ENCODE results near the gene MRPS21.
"Not testable (repeated sequence)": the region's sequence is repeated elsewhere in the genome, so short reads cannot be mapped to it uniquely, and the experiment has no call there.

Gene MRPS21

GRCh38 chr1:150281758-150282557 is 11.7 kb upstream of the MRPS21 start, which contains the start of gene CIART:
TSS of gene CIART (plus strand) at chr1:150282554. CDS start at chr1:150283268, 714 bp downstream.
- peak; percentile 75 to 84 for DNase-seq

GRCh38 chr1:150282558-150282958 is 11.1 kb upstream of the MRPS21 start:
- no peak for DNase-seq

- no peak for DNase-seq
These were observed 10.4 kb upstream of the MRPS21 start for GRCh38 chr1:150283260-150283659.

DNA sequence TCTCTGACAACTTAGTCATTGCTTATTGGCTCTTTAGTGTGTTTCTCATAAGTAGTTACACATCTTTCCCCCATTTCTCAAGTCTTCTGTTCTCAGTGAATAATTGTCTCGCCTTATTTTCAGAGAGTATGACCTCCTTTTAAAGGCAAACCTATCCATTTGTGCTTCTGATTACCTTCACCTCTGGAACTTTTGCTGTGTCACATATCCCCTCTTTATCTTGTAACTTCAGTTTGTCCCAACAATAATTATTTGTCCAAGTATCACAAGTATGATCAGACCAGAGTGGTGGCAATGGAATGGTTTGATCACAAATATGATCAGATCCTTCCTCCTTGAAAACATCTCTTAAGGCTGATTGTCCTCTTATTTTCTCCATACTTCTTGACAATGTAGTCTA is 5.3 kb upstream of the MRPS21 start:
- no peak for DNase-seq

DNA sequence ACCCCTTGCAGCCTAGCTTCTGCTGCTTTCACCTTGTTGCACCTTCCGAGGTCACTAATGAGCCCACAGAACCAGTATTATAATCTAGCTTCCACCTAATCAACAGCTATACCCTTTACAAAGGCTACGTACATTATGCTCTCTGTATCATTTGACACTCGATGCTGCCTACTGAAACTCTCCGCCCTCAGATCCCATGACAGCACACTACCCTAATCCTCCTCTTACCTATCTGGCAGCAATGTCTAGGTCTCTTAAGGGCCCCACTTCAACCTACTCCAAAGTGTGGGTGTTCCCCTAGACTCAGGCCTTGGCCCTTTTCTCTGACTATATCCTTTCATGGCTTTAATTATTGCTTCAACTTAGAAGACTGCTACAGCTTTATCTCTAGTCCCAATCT is 4.8 kb upstream of the MRPS21 start:
- no peak for DNase-seq

- DNase-seq: no peak
These were observed 1.8 kb downstream of the MRPS21 start for GRCh38 chr1:150295476-150295875.

DNA sequence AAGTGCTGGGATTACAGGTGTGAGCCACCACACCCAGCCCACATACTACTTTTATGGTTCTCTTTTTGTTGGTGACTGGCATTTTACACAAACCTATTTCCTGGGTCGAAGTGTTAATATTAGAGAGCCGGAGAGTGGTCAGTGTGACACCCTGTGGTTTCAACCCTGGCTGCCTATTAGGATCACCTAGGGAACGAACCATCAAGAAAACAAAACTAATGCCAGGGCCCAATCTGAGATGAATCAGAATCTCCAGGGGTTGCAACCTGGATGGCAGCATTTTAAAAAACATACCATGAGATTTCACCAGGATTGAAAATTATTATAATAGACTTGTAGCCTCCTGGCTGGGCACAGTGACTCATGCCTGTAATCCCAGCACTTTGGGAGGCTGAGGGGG is 6.1 kb downstream of the MRPS21 start:
- DNase-seq: no peak

GRCh38 chr1:150302338-150302737 is 8.7 kb downstream of the MRPS21 start:
- DNase-seq: no peak

GRCh38 chr1:150302902-150303301 is 9.2 kb downstream of the MRPS21 start:
- no peak for DNase-seq

GRCh38 chr1:150308585-150308984 is 14.9 kb downstream of the MRPS21 start:
- DNase-seq: not testable (repeated sequence)

GRCh38 chr1:150309758-150310508 is 16.3 kb downstream of the MRPS21 start:
- DNase-seq: no peak

DNA sequence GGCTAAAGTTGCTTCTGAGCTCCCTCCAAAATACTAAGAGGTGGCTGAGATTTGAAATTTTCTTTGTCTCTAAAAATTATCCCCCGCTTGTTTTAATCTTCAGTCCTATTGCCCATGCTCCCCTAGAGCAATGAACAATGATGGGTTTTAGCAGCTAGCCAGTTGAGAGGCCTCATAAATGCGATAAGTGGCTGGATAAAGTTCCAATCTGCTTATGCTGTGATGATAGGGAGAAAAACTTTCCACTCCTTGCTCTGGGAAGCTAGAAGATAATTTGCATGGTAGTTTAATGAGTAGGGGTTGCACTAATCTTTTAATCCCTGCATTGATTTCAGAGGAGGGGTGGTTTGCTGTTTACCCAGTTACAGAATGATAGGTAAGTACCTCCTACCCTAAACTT is 18.1 kb downstream of the MRPS21 start:
- no peak for DNase-seq

DNA sequence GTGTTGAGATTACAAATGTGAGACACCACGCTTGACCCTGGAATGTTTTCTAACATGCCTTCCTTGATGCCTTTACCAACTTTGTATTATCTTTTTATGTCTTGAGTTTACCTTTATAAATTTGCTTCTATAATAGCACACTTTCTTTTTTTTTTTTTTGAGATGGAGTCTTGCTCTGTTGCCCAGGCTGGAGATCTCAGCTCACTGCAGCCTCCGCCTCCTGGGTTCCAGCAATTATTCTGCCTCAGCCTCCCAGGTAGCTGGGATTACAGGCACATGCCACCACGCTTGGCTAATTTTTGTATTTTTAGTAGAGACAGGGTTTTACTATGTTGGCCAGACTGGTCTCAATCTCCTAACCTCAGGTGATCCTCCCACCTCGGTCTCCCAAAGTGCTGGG is 21.0 kb downstream of the MRPS21 start:
- DNase-seq: not testable (repeated sequence)

DNA sequence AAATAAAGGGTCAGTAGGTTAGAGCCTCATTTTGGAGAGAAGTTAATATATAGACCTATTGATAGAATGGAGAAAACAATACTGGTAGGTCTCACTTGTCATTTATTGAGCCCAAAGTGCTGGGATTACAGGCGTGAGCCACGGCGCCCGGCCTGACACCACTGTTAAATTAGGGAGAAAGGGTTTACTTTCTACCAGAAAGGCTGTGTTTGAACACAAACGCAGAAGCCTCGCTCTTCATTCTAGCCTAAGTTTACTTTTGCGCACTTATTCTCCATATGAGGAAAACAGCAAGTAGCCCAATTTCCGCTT is 27.0 kb downstream of the MRPS21 start:
- DNase-seq: peak in 1 of 2 donors; percentile 3

- DNase-seq: no peak
These were observed 28.1 kb downstream of the MRPS21 start for GRCh38 chr1:150321826-150322166.

DNA sequence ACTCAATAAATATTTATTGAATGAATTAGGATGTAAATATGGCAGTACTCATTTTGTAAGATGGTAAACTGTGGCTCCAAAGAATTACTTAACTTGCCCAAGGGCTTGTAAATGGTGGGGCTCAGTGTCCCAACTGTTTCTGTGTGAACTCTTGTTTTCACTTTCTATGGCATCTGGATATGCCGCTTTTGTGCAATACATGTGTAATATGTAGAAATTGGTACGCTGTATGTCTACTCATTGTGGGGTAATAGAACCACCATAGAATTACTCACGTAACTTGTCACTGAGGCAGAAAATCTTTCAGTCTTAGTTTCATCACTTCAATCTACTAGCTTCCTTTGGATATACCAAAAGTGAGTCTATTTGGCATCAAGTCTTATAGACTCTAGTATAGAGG is 28.6 kb downstream of the MRPS21 start:
- DNase-seq: no peak

GRCh38 chr1:150332651-150333290 is 39.1 kb downstream of the MRPS21 start:
- DNase-seq: no peak

DNA sequence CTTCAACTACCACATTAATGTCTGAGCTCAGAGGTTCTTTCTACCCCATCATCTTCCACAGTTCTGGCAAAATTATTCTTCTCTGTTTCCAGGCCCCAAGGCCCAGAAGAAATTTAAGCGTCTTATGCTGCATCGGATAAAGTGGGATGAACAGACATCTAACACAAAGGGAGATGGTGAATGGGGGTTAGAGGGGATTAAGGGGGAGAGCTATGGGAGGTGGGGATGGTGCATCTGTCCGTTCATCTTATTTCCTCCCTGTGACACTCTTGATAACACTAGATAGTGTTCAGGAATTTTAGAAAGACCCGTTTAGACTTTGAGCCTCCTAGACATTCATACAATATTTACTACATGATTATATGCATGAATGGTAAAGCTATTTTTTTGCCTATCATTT is 52.7 kb downstream of the MRPS21 start:
- no peak for DNase-seq

GRCh38 chr1:150352866-150353265 is 59.2 kb downstream of the MRPS21 start:
- DNase-seq: no peak

Measured in activated CD4-positive, alpha-beta T cell treated with anti-CD3 and anti-CD28 coated beads for 4 hours (primary cell).